HCT116 (cell line): ENCODE measurements around the gene ICA1. TPM values are rescaled to one million over a fixed set of nuclear protein-coding genes. Genes with fewer than 3 reads are reported as not detected.

Experiments used
- ATAC-seq: fragments of 200-7000 bp; cut with Tn5 transposase; 2 replicates; pipeline ENCODE4 v1.9.1; 2020; ENCODE audit warnings: mild to moderate bottlenecking, moderate library complexity
- BruUV-seq: library from RNA; stranded (reverse); fragments of 400-500 nt; replicated peaks from 2 replicates; lab custom pipeline; 2021; lab: Mats Ljungman, UMichigan
- CTCF ChIA-PET: fragments of 300-600 bp; sonication (Branson Sonifier 250); formaldehyde crosslinking; loops from one replicate; lab custom pipeline; 2021; ENCODE audit warnings: antibody characterized with exemption; lab: Charles Lee
- POLR2A ChIA-PET: fragments of 300-600, 350-600 bp; sonication (Branson Sonifier 250); formaldehyde crosslinking; loops from one replicate; lab custom pipeline; 2021; ENCODE audit warnings: antibody characterized with exemption; lab: Charles Lee
- RAD21 ChIA-PET, 2 experiments: fragments of 300-600 bp; sonication (Branson Sonifier 250); formaldehyde crosslinking; loops; one replicate each; lab custom pipeline; 2023; ENCODE audit warnings: low total read pairs in 2 of 2; ENCODE audit not compliant: uncharacterized antibody in 2 of 2, unreplicated experiment in 2 of 2, low non-redundant PET in 1 of 2; lab: Charles Lee
- DNase-seq: peaks from one replicate; pipeline ENCODE4 v3.0.0-alpha.2; 2010; ENCODE audit warnings: low read depth, low spot score
- H2AFZ ChIP-seq: fragments of 200-600 bp; shearing (Covaris generic), sonication (generic); 2 replicates; pipeline ENCODE4 v1.6.1; 2017; ENCODE audit warnings: low read depth, mixed run types, mixed read lengths, antibody characterized with exemption, low read length; ENCODE audit not compliant: poor library complexity, severe bottlenecking
- H3K27ac ChIP-seq: 2 replicates; pipeline ENCODE4 v1.5.1; 2012; ENCODE audit warnings: low read depth, low read length
- H3K27me3 ChIP-seq: fragments of 200-600 bp; sonication (generic); 2 replicates; pipeline ENCODE4 v1.6.1; 2016; ENCODE audit warnings: mixed run types, low read length, mixed read lengths; ENCODE audit not compliant: insufficient read depth
- H3K36me3 ChIP-seq, 2 experiments: fragments of 200-500 bp in 1 of 2; fragments of 200-600 bp in 1 of 2; sonication (Bioruptor generic) in 1 of 2; sonication (generic) in 1 of 2; 2 replicates each; pipeline versions ENCODE4 v1.5.1 to v1.6.1; 2014 to 2016; ENCODE audit warnings: low read length in 2 of 2, inconsistent platforms in 1 of 2, mixed read lengths in 1 of 2, mixed run types in 1 of 2; ENCODE audit not compliant: insufficient read depth in 2 of 2, control insufficient read depth in 1 of 2
- H3K4me1 ChIP-seq, 2 experiments: fragments of 200-600 bp in 1 of 2; sonication (generic) in 1 of 2; 2 replicates each; pipeline versions ENCODE4 v1.5.1 to v1.6.1; 2012 to 2017; ENCODE audit warnings: low read length in 2 of 2, inconsistent platforms in 1 of 2, mild to moderate bottlenecking in 1 of 2, mixed read lengths in 1 of 2, mixed run types in 1 of 2, moderate library complexity in 1 of 2; ENCODE audit not compliant: insufficient read depth in 2 of 2, control insufficient read depth in 1 of 2
- H3K4me2 ChIP-seq: fragments of 200-600 bp; sonication (generic); 2 replicates; pipeline ENCODE4 v1.6.1; 2017; ENCODE audit warnings: mixed run types, low read length, mixed read lengths
- H3K4me3 ChIP-seq, 2 experiments: fragments of 200-600 bp in 1 of 2; sonication (generic) in 1 of 2; replicated peaks in 1 of 2; 2 replicates each; pipeline ENCODE4 v1.5.1; 2011 to 2016; ENCODE audit warnings: low read length in 2 of 2, control low read depth in 1 of 2, low read depth in 1 of 2, mild to moderate bottlenecking in 1 of 2, mixed read lengths in 1 of 2, mixed run types in 1 of 2
- H3K79me2 ChIP-seq: fragments of 200-600 bp; sonication (generic); 2 replicates; pipeline ENCODE4 v1.6.1; 2017; ENCODE audit warnings: mild to moderate bottlenecking, mixed run types, low read length, moderate library complexity, mixed read lengths; ENCODE audit not compliant: insufficient read depth
- H3K9ac ChIP-seq: fragments of 200-600 bp; sonication (generic); 2 replicates; pipeline ENCODE4 v1.6.1; 2016; ENCODE audit warnings: low read length, mixed read lengths
- H3K9me2 ChIP-seq: fragments of 200-600 bp; sonication (generic), shearing (Covaris generic); 2 replicates; pipeline ENCODE4 v1.6.1; 2017; ENCODE audit warnings: mixed run types, mild to moderate bottlenecking, moderate library complexity; ENCODE audit not compliant: insufficient read depth
- H3K9me3 ChIP-seq, 2 experiments: fragments of 200-500 bp in 1 of 2; fragments of 200-600 bp in 1 of 2; sonication (Bioruptor generic) in 1 of 2; sonication (generic) in 1 of 2; 2 replicates each; pipeline ENCODE4 v1.6.1; 2014 to 2017; ENCODE audit warnings: low read length in 2 of 2, mixed read lengths in 2 of 2, inconsistent platforms in 1 of 2, low read depth in 1 of 2, mild to moderate bottlenecking in 1 of 2, mixed run types in 1 of 2, moderate library complexity in 1 of 2; ENCODE audit not compliant: control insufficient read depth in 1 of 2, insufficient read depth in 1 of 2
- H4K20me1 ChIP-seq: fragments of 200-600 bp; sonication (generic), shearing (Covaris generic); 2 replicates; pipeline ENCODE4 v1.6.1; 2017; ENCODE audit warnings: mixed run types, mild to moderate bottlenecking, moderate library complexity; ENCODE audit not compliant: insufficient read depth
- CBX3 ChIP-seq: IDR thresholded peaks from 2 replicates; pipeline ENCODE4 v1.6.1; 2012; ENCODE audit warnings: low read depth
- ELF1 ChIP-seq: IDR thresholded peaks from 2 replicates; pipeline ENCODE4 v1.6.1; 2012; ENCODE audit warnings: low read depth, borderline replicate concordance
- EZH2 ChIP-seq: fragments of 200-600 bp; sonication (generic); IDR thresholded peaks from 2 replicates; pipeline ENCODE4 v1.6.1; 2017; ENCODE audit warnings: antibody characterized with exemption, mixed run types
- EZH2phosphoT487 ChIP-seq: fragments of 200-600 bp; IDR thresholded peaks from 2 replicates; pipeline ENCODE4 v1.6.1; 2018; ENCODE audit warnings: antibody characterized with exemption, borderline replicate concordance
- JUND ChIP-seq: IDR thresholded peaks from 2 replicates; pipeline ENCODE4 v1.6.1; 2012
- POLR2A ChIP-seq: IDR thresholded peaks from 2 replicates; pipeline ENCODE4 v1.7.0; 2011; ENCODE audit warnings: borderline replicate concordance; ENCODE audit not compliant: insufficient read depth, insufficient read length; ENCODE audit errors: extremely low read depth
- POLR2AphosphoS5 ChIP-seq: IDR thresholded peaks from 2 replicates; pipeline ENCODE4 v1.6.1; 2011; ENCODE audit warnings: mild to moderate bottlenecking, low read depth, low read length, moderate library complexity
- SIN3A ChIP-seq: IDR thresholded peaks from 2 replicates; pipeline ENCODE4 v1.6.1; 2012; ENCODE audit warnings: low read depth
- intact Hi-C: fragments of 100-400 bp; cut with micrococcal nuclease; formaldehyde crosslinking; loops from 2 replicates; pipeline ENCODE4 v1.10.0; 2022
- total RNA-seq: library from RNA; stranded (reverse); gene quantifications from one replicate; pipeline ENCODE4 v1.2.1, GENCODE V29; 2021; ENCODE audit not compliant: unreplicated experiment
- TF ChIP-seq, protein P1 (sequence below): IDR thresholded peaks from 2 replicates; pipeline ENCODE4 v1.6.1; 2012; ENCODE audit warnings: low read depth
- TF ChIP-seq, protein P2 (sequence below), 3 experiments: fragments of 200-600 bp in 1 of 3; sonication (generic) in 1 of 3; IDR thresholded peaks in 2 of 3; conservative IDR thresholded peaks in 1 of 3; 2 replicates each; pipeline ENCODE4 v1.5.1; 2012 to 2017; ENCODE audit warnings: low read depth in 2 of 3, low read length in 2 of 3, antibody characterized with exemption in 1 of 3, borderline replicate concordance in 1 of 3, control low read depth in 1 of 3, mild to moderate bottlenecking in 1 of 3, mixed read lengths in 1 of 3, mixed run types in 1 of 3, moderate library complexity in 1 of 3; ENCODE audit not compliant: insufficient read depth in 1 of 3

The ICA1 gene
- total RNA-seq, 1 experiment from 2014 or later, result 16.4 TPM

DNA sequence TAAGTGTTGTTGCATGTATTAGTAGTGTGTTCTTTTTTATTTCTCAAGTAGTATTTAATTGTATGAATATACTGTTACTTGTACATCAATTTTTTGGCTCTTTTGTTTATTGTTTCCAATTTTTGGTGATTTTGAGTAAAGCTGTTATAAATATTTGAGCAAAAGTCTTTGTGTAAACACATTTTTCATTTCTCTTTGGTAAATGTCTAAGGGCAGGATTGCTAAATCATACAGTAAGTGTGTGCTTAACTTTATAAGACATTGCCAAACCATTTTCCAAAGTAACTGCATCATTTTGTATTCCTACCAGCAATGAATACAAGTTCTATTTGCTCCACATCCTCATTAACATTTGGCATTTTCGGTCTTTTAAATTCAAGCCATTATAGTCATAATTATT, 92.8 kb downstream of the ICA1 start:
- H3K4me1 ChIP-seq, result no peaks in the 10 kb centered on the region
- H3K9ac ChIP-seq, result no peak overlapping the region
- no peaks in the 10 kb centered on the region for H3K36me3 ChIP-seq
- no TSS peak for BruUV-seq
- H3K4me2 ChIP-seq, result no peak overlapping the region
- H3K79me2 ChIP-seq, result no peaks in the 10 kb centered on the region
- no peak overlapping the region for H3K4me3 ChIP-seq
- DNase-seq, result no peak
- RAD21 ChIA-PET, result no interaction called here
- H4K20me1 ChIP-seq, result no peaks in the 10 kb centered on the region
- no peaks in the 10 kb centered on the region for H3K9me3 ChIP-seq
- H2AFZ ChIP-seq, result no peak overlapping the region
- no peaks in the 10 kb centered on the region for H3K9me2 ChIP-seq
- CTCF ChIA-PET, result no interaction called here
- ATAC-seq, result no peak
- no peaks in the 10 kb centered on the region for H3K27me3 ChIP-seq
- intact Hi-C loops, result no loop called here
- H3K27ac ChIP-seq, result no peak overlapping the region
- TF ChIP-seq ELF1 (no peak), CBX3 (no peak), SIN3A (no peak), POLR2A (no peak), JUND (no peak), EZH2phosphoT487 (no peak), EZH2 (no peak), POLR2AphosphoS5 (no peak)
- TF ChIP-seq, protein P1, sequence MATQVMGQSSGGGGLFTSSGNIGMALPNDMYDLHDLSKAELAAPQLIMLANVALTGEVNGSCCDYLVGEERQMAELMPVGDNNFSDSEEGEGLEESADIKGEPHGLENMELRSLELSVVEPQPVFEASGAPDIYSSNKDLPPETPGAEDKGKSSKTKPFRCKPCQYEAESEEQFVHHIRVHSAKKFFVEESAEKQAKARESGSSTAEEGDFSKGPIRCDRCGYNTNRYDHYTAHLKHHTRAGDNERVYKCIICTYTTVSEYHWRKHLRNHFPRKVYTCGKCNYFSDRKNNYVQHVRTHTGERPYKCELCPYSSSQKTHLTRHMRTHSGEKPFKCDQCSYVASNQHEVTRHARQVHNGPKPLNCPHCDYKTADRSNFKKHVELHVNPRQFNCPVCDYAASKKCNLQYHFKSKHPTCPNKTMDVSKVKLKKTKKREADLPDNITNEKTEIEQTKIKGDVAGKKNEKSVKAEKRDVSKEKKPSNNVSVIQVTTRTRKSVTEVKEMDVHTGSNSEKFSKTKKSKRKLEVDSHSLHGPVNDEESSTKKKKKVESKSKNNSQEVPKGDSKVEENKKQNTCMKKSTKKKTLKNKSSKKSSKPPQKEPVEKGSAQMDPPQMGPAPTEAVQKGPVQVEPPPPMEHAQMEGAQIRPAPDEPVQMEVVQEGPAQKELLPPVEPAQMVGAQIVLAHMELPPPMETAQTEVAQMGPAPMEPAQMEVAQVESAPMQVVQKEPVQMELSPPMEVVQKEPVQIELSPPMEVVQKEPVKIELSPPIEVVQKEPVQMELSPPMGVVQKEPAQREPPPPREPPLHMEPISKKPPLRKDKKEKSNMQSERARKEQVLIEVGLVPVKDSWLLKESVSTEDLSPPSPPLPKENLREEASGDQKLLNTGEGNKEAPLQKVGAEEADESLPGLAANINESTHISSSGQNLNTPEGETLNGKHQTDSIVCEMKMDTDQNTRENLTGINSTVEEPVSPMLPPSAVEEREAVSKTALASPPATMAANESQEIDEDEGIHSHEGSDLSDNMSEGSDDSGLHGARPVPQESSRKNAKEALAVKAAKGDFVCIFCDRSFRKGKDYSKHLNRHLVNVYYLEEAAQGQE, result no peak
- TF ChIP-seq, protein P2, sequence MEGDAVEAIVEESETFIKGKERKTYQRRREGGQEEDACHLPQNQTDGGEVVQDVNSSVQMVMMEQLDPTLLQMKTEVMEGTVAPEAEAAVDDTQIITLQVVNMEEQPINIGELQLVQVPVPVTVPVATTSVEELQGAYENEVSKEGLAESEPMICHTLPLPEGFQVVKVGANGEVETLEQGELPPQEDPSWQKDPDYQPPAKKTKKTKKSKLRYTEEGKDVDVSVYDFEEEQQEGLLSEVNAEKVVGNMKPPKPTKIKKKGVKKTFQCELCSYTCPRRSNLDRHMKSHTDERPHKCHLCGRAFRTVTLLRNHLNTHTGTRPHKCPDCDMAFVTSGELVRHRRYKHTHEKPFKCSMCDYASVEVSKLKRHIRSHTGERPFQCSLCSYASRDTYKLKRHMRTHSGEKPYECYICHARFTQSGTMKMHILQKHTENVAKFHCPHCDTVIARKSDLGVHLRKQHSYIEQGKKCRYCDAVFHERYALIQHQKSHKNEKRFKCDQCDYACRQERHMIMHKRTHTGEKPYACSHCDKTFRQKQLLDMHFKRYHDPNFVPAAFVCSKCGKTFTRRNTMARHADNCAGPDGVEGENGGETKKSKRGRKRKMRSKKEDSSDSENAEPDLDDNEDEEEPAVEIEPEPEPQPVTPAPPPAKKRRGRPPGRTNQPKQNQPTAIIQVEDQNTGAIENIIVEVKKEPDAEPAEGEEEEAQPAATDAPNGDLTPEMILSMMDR (IDR thresholded peaks at IDR 0.05 in 2 of 3, conservative IDR thresholded peaks at IDR 0.05 in 1 of 3; ENCODE audit: borderline replicate concordance in 1 of 3, insufficient read depth in 1 of 3, low read depth in 2 of 3, low read length in 2 of 3), result no peak
- TF ChIP-seq, all 23 proteins: peak for 0
- POLR2A ChIA-PET, result no interaction called here
